ENCODE results near the gene OR6C68.
"Not testable (repeated sequence)": the region's sequence is repeated elsewhere in the genome, so short reads cannot be mapped to it uniquely, and the experiment has no call there.

Gene OR6C68

GRCh38 chr12:55492078-55492477 is at the start of gene OR6C68:
OR6C68 (plus strand) TSS chr12:55492378; CDS start chr12:55492378, 0 bp downstream.
- no peak for DNase-seq (ENCODE audit: low read depth in 2 of 2)

- DNase-seq (ENCODE audit: low read depth in 2 of 2) = no peak
Observed at GRCh38 chr12:55443776-55444175, 48.4 kb upstream of the OR6C68 start, which contains the start of gene OR6C2. OR6C2 (plus strand) TSS chr12:55444076; CDS start chr12:55452214, 8,138 bp downstream.

GRCh38 chr12:55445357-55445756 is 46.8 kb upstream of the OR6C68 start:
- no peak for DNase-seq (ENCODE audit: low read depth in 2 of 2)

GRCh38 chr12:55446326-55446725 is 45.9 kb upstream of the OR6C68 start:
- DNase-seq (ENCODE audit: low read depth in 2 of 2) = no peak

GRCh38 chr12:55448825-55449224 is 43.4 kb upstream of the OR6C68 start:
- DNase-seq (ENCODE audit: low read depth in 2 of 2) = no peak

GRCh38 chr12:55464926-55465325 is 27.3 kb upstream of the OR6C68 start:
- not testable (repeated sequence) for DNase-seq (ENCODE audit: low read depth in 2 of 2)

- no peak for DNase-seq (ENCODE audit: low read depth in 2 of 2)
Observed at GRCh38 chr12:55467836-55468235, 24.3 kb upstream of the OR6C68 start.

GRCh38 chr12:55469291-55469690 is 22.9 kb upstream of the OR6C68 start:
- no peak for DNase-seq (ENCODE audit: low read depth in 2 of 2)

- no peak for DNase-seq (ENCODE audit: low read depth in 2 of 2)
Observed at GRCh38 chr12:55470088-55470829, 21.9 kb upstream of the OR6C68 start, which contains the start of gene OR6C70. OR6C70 (minus strand) TSS chr12:55470138; CDS start chr12:55470138, 0 bp downstream.

GRCh38 chr12:55472264-55472663 is 19.9 kb upstream of the OR6C68 start:
- DNase-seq (ENCODE audit: low read depth in 2 of 2) = no peak

GRCh38 chr12:55479136-55479535 is 13.0 kb upstream of the OR6C68 start:
- not testable (repeated sequence) for DNase-seq (ENCODE audit: low read depth in 2 of 2)

GRCh38 chr12:55484284-55484683 is 7.9 kb upstream of the OR6C68 start:
- not testable (repeated sequence) for DNase-seq (ENCODE audit: low read depth in 2 of 2)

GRCh38 chr12:55495490-55495889 is 3.3 kb downstream of the OR6C68 start:
- no peak for DNase-seq (ENCODE audit: low read depth in 2 of 2)

- DNase-seq (ENCODE audit: low read depth in 2 of 2) = no peak
Observed at GRCh38 chr12:55499231-55499630, 7.1 kb downstream of the OR6C68 start.

GRCh38 chr12:55499810-55500252 is 7.7 kb downstream of the OR6C68 start:
- DNase-seq (ENCODE audit: low read depth in 2 of 2) = no peak

- no peak for DNase-seq (ENCODE audit: low read depth in 2 of 2)
Observed at GRCh38 chr12:55501601-55502000, 9.4 kb downstream of the OR6C68 start.

GRCh38 chr12:55515696-55516095 is 23.5 kb downstream of the OR6C68 start:
- DNase-seq (ENCODE audit: low read depth in 2 of 2) = no peak

GRCh38 chr12:55516391-55516790 is 24.2 kb downstream of the OR6C68 start:
- DNase-seq (ENCODE audit: low read depth in 2 of 2) = no peak
